Keratinocyte (primary cell): ENCODE results near the gene C20orf141.

ENCODE experiments used
- CTCF ChIP-seq, 3 experiments: IDR thresholded peaks in 1 of 3; conservative IDR thresholded peaks in 1 of 3; optimal IDR thresholded peaks in 1 of 3; 2 replicates in 2 of 3; 3 replicates in 1 of 3; pipeline versions ENCODE3 to v1.5.1; 2011; ENCODE audit warnings: low read length in 3 of 3, mild to moderate bottlenecking in 3 of 3, moderate library complexity in 2 of 3, control low read depth in 1 of 3, inconsistent platforms in 1 of 3; ENCODE audit not compliant: insufficient read depth in 2 of 3; ENCODE audit errors: extremely low read depth in 1 of 3
- EZH2 ChIP-seq: IDR thresholded peaks from one replicate; pipeline ENCODE4 v1.6.1; 2012; ENCODE audit warnings: inconsistent platforms, mild to moderate bottlenecking, low read length, moderate library complexity

GRCh38 chr20:2816030-2816582 is 1.3 kb downstream of the C20orf141 start, which contains the start of gene TMEM239:
- TF ChIP-seq CTCF (optimal IDR thresholded peaks at IDR 0.05 in 1 of 3, IDR thresholded peaks at IDR 0.05 in 1 of 3, conservative IDR thresholded peaks at IDR 0.05 in 1 of 3; ENCODE audit: extremely low read depth in 1 of 3, insufficient read depth in 2 of 3, low read length in 3 of 3) (no peak), EZH2 (no peak)
